Colonic mucosa (tissue), 4 donors: Measurements from ENCODE around the gene MTX2. TPM values are rescaled to one million over a fixed set of nuclear protein-coding genes. Genes with fewer than 3 reads are reported as not detected.
A peak's percentile ranks its signal among the peaks of the same experiment; 100 is the strongest.

Experiments
- DNase-seq: peaks from one replicate; pipeline ENCODE4 v3.0.0-alpha.2; 2020
- H3K27ac ChIP-seq: fragments of 200-600 bp; one replicate; pipeline ENCODE4 v1.8.0; 2021
- H3K27me3 ChIP-seq: fragments of 200-600 bp; one replicate; pipeline ENCODE4 v1.8.0; 2021
- H3K36me3 ChIP-seq: fragments of 200-600 bp; one replicate; pipeline ENCODE4 v1.8.0; 2021
- H3K4me1 ChIP-seq: fragments of 200-600 bp; one replicate; pipeline ENCODE4 v1.8.0; 2021; ENCODE audit warnings: mild to moderate bottlenecking
- H3K4me3 ChIP-seq: fragments of 200-600 bp; one replicate; pipeline ENCODE4 v1.8.0; 2021
- H3K9ac ChIP-seq, 2 donors: one replicate each; pipeline ENCODE4 v1.7.0; 2013; ENCODE audit warnings: control low read depth in 2 of 2, low read depth in 2 of 2, low read length in 2 of 2
- H3K9me3 ChIP-seq: fragments of 200-600 bp; one replicate; pipeline ENCODE4 v1.8.0; 2021
- intact Hi-C: fragments of 100-400 bp; cut with DNase I; formaldehyde crosslinking; loops from one replicate; pipeline ENCODE4 v1.14.1; 2022
- total RNA-seq, 2 donors: library from RNA; stranded (reverse); fragmentation: NEBNext Ultra II Directional in 1 of 2; extraction: Animal tissue kit (Norgen Biotek cat#: 25700) in 1 of 2; gene quantifications; one replicate each; pipeline ENCODE4 v1.2.1, GENCODE V29; 2021
- TF ChIP-seq, protein P1 (sequence below): fragments of 200-600 bp; IDR thresholded peaks from one replicate; pipeline ENCODE4 v1.8.0; 2022; ENCODE audit warnings: antibody characterized with exemption, mild to moderate bottlenecking
- donor health status: healthy.
- donor health status: DM: no; HTN: no; CAD: no.
- donor health status: DM: no; HTN: no; CAD: no.

Gene MTX2
- total RNA-seq, 2 donors from 2014 or later, result 33.4 to 34.9 TPM

- Histone ChIP-seq H3K4me3 (no peak overlapping the region), H3K36me3 (no peaks in the 10 kb centered on the region), H3K4me1 (no peaks in the 10 kb centered on the region), H3K9me3 (no peaks in the 10 kb centered on the region), H3K9ac (no peak overlapping the region), H3K27ac (no peak overlapping the region), H3K27me3 (no peaks in the 10 kb centered on the region)
- TF ChIP-seq, protein P1, sequence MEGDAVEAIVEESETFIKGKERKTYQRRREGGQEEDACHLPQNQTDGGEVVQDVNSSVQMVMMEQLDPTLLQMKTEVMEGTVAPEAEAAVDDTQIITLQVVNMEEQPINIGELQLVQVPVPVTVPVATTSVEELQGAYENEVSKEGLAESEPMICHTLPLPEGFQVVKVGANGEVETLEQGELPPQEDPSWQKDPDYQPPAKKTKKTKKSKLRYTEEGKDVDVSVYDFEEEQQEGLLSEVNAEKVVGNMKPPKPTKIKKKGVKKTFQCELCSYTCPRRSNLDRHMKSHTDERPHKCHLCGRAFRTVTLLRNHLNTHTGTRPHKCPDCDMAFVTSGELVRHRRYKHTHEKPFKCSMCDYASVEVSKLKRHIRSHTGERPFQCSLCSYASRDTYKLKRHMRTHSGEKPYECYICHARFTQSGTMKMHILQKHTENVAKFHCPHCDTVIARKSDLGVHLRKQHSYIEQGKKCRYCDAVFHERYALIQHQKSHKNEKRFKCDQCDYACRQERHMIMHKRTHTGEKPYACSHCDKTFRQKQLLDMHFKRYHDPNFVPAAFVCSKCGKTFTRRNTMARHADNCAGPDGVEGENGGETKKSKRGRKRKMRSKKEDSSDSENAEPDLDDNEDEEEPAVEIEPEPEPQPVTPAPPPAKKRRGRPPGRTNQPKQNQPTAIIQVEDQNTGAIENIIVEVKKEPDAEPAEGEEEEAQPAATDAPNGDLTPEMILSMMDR, result no peak
- intact Hi-C loops, result no loop called here
- DNase-seq, result no peak
These were observed 8.6 kb upstream of the MTX2 start for GRCh38 chr2:176260689-176261088.

DNA sequence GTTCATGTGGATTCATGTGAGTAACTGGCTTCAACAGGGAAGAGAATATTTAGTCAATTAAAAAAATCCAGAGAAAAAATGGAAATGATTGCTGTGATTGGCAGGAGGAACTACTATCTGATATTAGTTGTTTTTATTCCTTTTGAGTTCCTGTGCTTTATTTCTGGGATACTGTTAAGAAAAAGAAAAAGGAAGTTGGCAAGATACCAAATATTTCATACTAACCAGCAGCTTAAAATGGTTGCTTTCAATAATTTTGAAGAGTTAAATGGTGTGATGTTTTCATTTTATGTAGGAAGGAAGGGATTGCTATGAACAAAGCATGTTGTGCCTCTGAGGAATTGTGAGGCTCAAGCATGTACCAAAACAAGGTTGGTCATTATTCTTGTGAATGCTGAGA lies 8.1 kb upstream of the MTX2 start:
- no peak overlapping the region for H3K4me3 ChIP-seq
- intact Hi-C loops, result no loop called here
- H3K27me3 ChIP-seq, result no peaks in the 10 kb centered on the region
- H3K9me3 ChIP-seq, result no peaks in the 10 kb centered on the region
- H3K27ac ChIP-seq, result no peak overlapping the region
- H3K36me3 ChIP-seq, result no peaks in the 10 kb centered on the region
- no peaks in the 10 kb centered on the region for H3K4me1 ChIP-seq
- no peak for DNase-seq
- TF ChIP-seq, protein P1, result no peak
- H3K9ac ChIP-seq, result no peak overlapping the region

GRCh38 chr2:176268976-176269318 lies 295 bp upstream of the MTX2 start:
- TF ChIP-seq, protein P1, result no peak
- Histone ChIP-seq H3K9ac (peak overlapping the region; percentile 78 to 94), H3K36me3 (no peaks in the 10 kb centered on the region), H3K27me3 (no peaks in the 10 kb centered on the region), H3K9me3 (no peaks in the 10 kb centered on the region), H3K4me3 (peak overlapping the region; percentile 88), H3K27ac (peak overlapping the region; percentile 85), H3K4me1 (no peaks in the 10 kb centered on the region)
- intact Hi-C loops, result loop anchor here (5.0 kb wide), 1 partner anchor 127 kb away; no protein-coding TSS in a partner anchor
- DNase-seq, result no peak

DNA sequence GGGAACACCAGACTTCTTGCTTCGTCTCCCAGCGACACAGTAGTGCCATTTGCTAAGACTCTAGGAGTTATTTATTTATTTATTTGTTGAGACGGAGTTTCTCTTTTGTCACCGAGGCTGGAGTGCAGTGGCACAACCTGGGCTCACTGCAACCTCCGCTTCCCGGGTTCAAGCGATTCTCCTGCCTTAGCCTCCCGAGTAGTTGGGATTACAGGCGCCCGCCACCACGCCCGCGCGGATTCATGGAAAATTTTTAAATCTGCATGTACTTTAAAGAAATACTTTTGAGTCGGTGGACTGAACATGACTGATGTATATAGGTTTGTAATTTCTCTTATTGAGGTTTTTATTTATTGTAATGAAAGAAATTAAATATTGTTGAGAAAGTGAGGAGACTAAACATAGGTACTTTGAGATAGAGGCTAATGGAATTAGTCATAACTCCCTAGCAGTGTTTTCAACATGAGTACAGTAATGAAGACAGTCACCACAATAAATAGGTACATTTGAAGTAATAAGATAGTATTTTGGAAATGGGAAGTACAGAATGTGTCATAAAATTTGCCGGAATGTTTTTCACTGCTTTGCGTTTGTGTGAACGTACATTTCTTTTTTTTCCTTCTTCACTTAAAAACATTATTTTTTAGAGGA lies 983 bp downstream of the MTX2 start:
- peak; percentile 23 for DNase-seq
- peak overlapping the region; percentile 78 to 94 for H3K9ac ChIP-seq
- H3K36me3 ChIP-seq, result no peaks in the 10 kb centered on the region
- H3K4me3 ChIP-seq, result peak overlapping the region; percentile 88
- TF ChIP-seq, protein P1, result no peak
- H3K27me3 ChIP-seq, result no peaks in the 10 kb centered on the region
- H3K9me3 ChIP-seq, result no peaks in the 10 kb centered on the region
- intact Hi-C loops, result no loop called here
- peak overlapping the region; percentile 85 for H3K27ac ChIP-seq
- H3K4me1 ChIP-seq, result no peaks in the 10 kb centered on the region

DNA sequence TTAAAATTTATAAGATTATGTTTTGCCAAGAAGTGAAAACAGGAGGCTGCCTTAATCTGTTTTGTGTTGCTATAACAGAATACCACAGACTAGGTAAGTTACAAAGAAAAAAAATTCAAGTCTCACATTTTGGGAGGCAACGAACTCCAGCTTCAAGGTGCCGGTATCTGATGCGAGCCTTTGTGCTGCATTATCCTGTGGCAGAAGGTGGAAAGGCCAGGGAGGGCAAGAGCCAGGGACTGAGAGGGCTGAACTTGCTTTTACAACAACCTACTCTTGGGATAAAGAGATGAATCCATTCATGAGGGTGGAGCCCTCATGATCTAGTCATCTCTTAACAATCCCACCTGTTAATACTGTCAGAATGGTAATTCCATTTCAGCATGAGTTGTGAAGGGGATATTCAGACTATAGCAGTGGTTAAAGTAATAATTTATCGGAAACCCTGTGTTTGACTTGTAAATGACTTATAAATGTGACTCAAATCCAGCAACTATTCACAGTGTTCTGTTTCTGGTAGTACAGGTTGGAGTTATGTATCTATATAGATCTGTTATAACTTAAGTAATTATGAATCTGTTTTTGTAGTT lies 3.7 kb downstream of the MTX2 start:
- Histone ChIP-seq H3K4me3 (no peak overlapping the region), H3K9ac (no peak overlapping the region), H3K27me3 (no peaks in the 10 kb centered on the region), H3K27ac (no peak overlapping the region), H3K36me3 (no peaks in the 10 kb centered on the region), H3K9me3 (no peaks in the 10 kb centered on the region), H3K4me1 (no peaks in the 10 kb centered on the region)
- intact Hi-C loops, result no loop called here
- TF ChIP-seq, protein P1, result no peak
- DNase-seq, result no peak
